Bone marrow (tissue), 2 donors: ENCODE measurements around the gene RHOBTB1.

Source experiments
- DNase-seq, 2 donors: peaks; one replicate each; lab custom pipeline; 2025; lab: John Stamatoyannopoulos, UW

Gene RHOBTB1

DNA sequence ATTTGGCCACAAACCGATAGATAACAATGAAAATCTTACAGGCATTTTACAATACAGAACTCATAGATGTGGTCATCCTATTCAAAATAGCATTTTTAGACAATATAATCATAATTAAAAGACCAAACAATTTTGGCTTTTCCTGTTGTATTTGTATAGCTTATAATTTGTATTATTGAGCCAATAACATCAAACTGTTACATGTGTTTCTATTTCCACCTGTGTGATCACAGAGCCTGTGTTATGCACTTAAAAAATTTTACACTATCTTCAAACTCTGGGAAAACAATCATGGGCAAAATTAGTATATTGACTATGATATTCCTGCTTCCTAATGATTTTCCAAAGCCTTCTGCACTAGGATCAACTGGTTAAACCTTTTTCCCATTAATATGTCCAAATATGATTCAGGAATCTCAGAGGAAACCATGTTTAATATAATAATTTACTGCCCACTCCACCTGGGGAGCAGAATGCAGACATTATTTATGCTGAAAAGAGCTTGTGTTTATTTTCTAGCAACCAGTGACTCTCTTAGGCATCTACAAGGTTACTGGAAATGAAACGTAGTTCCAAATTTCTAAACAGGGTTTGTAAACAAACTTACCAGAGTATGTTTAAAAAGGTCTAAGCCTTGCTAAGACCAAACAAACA, 1.7 kb downstream of the RHOBTB1 start:
- no peak for DNase-seq

DNA sequence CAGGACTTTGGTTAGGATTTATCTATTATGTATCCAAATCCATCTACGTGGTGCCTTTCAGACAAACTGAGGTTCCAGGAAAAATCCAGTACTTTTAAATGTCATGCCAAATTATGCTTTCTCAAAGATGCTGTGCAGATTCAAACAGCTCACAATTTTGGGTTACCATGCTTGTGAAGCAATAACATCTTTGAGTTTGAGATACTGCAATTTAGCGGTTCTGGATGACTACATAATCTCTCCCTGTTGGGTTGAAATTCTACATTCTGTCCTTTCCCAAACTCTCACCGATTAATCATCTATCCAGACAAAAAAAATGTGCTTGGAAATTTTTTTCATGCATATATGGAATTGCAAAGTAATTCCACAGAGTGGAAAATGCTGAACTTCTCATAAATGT, 3.5 kb downstream of the RHOBTB1 start:
- DNase-seq: no peak

DNA sequence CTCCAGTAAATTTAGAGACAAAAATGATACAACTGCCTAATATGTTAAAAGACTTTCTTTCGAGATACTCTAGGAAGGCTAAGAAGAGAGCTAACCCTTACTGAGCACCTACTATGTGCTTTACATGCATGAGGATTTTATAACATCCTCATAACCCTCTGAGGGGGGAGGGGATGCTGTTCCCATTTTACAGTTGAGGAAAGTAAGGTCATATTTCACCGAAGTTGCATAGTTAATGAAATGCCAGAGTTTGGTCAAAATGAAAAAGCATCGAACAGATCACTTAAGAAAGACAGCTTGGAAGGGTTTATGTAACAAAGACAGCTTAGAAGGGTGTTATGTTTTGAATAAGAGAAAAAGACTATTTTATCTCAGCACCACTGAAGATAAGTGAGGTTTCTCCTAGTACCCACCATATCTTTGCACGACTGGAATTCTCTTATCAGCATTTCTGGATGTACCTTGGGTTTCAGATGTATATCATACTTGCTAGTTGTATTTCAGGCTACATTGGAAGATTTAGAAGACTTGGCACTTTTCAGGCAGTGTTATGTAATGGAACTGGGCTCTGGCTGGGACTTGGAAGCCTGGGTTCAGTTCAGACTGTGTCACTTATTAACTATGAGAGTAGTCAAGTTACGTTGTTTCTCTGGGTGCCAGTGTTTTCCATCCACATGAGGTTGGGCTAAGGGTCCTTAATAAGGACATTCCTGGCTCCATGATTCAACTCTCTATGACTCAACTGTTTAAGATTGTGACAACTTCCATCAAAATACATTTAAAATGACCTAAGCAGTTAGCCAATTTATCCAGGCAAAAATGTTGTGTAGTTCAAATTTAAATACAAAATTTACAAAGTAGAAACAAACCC, 6.0 kb downstream of the RHOBTB1 start:
- no peak for DNase-seq

DNA sequence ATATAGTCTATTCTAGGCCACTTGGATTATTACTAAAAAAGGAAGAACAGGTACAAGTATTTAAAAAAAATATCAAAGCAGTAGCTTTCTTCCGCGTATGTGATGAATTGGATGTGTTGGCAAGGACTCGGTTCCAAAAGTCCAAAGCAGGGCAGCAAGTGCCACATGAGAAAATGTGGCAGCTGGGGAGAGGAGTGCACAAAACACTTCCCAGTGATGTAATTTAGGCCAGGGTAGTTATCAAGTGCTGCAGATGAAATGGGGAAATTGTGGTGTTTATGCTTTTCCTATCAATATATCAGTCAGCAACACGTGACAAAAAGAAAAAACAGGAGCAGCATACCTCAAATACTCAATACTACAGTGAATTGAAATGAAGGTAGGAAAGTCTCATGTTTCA, 7.0 kb downstream of the RHOBTB1 start:
- DNase-seq: no peak

DNA sequence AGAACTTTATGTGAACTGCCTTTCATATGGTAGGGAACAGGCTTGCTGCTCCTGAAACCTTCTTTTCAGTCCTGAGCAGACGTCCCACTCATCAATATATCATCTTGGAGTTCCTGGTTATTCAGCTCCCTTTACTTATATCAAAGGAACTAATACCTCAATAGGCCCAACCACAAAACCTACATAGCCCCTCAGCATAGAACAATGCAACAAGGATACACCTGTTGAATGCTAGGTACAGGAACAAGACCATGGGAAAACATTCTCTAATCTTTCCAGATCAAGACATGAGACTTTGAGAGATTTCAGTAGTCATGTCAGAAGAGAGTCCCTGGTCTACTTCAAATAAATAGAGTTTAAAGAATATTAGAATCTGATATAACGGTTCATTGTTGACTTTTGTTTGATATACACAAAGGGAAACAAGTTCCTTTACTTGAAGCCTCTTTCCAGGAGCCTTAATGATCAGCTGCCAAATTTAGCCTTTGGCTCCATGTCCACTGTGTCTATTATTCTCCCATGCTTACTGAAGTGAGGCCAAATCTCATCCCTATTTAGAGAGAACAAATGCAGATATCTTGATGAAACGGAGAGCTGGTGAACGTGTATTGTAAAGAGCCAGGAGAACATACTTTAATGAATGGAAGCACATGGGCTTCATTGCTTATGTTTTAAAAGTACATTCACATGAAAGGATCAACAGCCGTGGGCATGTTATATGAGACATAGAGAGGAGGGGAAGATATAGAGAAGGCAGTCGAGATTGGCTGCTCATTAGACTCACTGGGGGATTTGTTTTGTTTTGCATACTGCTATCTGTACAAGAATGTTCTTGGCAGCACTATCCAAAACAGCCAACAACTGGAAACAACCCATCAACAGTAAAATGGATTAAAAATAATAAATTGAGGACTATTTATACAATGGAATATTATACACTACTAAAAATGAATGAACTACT, 9.5 kb downstream of the RHOBTB1 start:
- no peak for DNase-seq

DNA sequence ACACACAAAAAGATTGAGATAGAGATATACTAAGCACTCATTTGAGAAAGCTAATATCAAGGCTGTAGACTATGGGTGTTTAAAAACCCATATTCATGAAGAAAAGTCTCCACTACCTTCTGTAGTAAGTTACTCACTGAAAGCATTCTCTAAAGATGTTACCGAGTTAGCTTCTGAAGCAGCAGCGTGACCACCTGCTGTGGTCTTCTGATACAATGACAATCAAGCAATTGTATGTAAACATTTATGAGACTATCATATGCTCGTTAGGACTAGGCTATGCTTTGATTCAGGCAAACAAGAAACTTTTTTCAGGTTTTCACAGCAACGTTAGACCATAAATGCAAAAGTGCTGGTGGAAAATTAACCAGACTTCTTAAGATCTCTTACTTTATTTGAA, 11.2 kb downstream of the RHOBTB1 start:
- no peak for DNase-seq

DNA sequence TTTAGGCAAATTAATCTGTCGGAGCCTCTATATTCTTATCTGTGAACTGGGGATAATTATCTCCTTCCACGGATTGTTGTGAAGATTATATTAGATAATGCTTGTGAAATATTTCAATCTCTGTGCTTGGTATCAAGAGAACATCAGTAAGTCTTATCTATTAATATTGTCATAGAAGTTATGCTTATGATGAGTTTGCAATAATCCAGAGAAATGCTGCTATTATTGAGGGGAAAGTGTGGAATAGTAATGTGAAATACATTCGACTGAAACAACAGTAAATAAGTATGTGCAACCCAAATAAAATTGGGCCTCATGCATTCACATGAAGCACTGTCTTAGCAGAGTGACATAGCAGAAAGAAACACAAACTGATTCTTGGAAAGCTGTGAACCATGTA, 13.7 kb downstream of the RHOBTB1 start:
- DNase-seq: no peak

DNA sequence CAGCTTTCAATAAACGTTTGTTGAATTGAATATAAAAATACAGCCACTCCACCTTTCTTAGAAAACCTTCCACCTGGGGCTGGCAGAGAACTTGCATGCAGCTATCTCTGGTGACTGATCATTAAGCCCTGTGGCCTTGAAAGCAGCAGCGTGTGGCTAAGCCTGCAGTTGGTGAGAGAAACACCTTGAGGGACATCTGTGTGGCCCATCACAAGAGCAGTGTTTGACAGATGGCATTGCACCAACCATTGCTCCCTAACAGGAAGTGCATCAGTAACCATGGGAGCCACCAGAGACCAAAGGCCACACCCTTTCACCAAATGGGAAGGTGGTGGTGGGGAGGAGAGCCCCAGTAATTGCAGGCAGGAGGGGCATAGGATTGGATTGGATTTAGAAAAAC, 22.4 kb downstream of the RHOBTB1 start:
- no peak for DNase-seq

DNA sequence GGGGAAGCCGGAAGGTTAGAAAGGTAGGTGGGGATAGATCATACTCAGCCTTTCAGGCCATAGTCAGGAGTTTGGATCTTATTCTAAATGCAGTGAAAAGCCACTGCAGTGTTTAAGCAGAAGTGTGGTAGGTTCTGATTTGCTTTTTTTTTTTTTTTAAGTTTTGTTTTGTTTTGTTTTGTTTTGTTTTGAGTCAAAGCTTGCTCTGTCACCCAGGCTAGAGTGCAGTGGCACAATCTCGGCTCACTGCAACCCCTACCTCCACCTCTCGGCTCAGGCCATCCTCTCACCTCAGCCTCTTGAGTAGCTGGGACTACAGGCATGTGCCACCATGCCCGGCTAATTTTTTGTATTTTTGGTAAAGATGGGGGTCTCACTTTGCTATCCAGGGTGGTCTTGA, 23.5 kb downstream of the RHOBTB1 start:
- DNase-seq: no peak

DNA sequence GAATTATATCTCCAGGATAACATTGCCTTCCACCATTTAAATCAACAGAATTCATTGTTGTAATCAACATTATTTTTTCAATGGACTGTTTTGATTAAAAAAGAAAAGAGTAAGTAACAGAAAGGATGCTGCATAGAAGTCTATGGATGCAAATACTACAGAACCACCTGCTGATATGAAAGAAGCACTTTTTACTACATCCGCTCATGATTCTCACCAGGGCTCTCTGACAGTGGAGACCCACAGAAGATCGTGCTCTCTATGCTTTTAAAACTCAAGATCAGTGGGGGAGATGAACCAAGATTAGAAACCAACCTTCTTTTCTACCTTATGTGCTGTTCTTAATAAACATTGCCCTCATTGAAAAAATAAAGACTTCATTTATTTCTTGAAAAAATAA, 24.4 kb downstream of the RHOBTB1 start:
- DNase-seq: no peak

DNA sequence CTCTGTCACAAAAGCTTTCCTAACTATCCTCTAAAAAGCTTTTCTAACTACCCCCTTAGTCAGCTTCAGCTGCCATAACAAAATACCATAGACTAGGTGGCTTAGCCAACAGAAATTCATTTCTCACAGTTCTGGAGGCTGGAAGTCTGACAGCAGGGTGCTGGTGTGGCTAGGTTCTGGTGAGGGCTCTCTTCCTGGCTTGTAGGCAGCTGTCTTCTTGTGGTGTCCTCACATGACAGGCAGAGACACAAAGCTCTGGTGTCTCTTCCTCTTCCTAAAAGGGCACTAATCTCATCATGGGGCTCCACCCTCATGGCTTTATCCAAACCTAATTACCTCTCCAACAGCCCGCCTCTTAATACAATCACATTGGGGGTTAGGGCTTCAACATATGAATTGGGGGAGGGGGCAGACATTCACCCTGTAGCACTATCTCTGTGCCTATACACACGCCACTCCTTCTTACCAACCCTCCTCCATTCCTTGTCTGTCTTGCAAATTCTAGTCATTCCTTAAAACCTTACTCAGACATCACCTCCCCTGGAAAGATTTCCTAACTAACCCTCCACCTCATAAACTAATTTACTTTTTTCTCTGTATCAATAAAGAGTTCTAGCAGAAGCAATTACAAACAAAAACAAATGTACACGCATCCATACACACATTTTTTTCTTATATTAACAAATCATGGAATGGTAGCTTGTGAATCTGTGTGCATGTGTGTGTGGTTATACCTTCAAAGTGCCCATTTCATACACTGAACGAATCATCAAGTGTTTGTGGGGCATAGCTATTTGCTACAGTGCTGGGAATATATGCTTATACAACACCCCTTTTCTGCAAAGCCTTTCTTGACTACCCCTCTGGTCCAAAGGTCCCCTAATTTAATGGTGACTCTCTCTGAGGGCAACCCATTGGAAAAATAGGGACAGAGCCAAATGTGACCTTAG, 26.4 kb downstream of the RHOBTB1 start:
- no peak for DNase-seq

DNA sequence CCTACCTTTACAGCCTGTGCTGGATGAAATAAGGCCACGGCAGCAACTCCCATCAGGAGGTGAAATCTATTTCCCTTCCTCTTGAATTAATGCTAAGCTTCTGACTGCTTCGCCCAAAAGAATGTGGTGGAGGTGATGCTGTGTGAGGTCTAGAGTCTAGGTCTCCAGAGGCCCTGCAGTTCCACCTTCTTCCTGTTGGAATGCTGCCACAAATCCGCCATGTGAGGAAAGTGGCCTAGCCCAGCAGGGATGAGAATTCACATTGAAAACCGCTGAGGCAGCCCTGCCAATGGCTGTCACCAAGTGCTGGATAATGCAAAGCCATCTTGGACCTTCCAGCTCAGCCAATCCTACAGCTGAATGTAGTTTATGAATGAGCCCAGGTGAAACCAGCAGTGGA, 28.0 kb downstream of the RHOBTB1 start:
- DNase-seq: no peak

DNA sequence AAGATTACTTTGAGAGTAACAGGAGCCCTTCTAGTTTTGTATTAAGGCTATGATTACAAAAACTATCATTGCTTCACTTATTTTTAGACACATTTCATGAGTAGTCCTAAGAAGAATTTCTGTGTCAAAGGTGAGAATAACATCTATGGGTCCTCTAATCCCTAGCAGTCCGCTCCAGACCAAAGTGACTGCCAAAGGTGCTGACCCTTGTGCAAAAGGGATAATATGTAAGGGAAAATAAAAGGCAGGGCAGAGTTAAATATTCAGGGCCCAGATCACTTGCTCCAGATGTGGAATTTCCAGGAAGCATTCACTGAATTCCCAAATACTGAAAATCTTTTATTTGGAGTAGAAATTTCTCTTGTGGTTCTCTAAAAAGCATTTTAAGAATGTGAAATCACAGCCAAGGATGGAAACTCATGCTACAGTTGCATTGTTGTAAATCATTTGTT, 29.3 kb downstream of the RHOBTB1 start:
- DNase-seq: no peak

DNA sequence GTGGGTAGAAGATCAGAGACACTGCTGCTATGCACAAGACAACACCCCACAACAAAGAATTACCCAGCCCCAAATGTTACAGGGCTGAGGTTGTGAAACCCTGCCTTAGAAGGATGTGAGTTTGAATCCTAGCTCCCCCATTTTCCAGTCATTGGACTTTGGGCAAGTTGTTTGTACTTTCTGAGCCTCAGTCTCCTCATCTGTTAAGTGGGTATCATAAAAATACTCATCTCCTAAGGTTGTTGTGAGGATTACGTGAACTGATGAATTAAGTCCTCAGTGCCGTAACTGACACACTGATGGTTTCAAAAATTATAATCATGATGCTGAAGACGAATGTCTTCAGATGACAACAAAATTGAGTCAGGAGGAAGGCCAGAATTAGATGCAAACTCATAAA, 30.3 kb downstream of the RHOBTB1 start:
- no peak for DNase-seq

DNA sequence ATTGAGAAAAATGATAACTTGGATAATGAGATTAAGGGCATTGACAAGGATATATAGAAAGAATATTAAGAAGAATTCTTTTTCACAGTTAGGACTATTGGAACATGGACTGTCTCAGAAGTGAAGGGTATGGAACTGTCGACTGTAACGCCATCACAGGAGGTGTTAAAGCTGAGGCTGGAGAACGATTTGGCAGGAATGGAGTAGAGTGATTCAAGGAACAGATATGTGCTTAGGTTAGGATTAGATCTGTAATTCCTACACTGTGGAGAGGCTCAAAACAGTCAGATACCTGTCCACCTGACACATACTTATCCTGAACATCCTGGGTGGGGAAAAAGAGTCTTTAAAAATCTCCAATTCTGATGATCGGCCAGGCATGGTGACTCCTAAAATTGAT, 30.9 kb downstream of the RHOBTB1 start:
- DNase-seq: no peak

DNA sequence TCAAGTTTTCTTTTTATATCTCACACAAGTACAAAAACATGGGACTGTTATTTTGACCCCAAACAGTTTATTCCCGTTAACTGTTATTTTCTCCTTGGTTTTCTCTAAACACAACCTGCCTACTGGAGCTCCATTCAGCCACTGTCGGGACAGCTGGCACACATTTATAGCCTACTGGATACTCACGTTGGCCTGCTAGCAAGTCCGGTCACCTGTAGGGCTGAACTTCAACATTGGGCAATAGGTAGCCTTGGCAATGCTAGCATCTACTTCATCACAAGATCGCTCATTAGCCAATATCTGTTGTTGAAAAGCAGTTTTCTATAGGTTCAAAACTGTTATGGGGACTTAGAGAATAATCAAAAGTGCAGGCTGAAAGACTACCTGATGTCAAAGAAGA, 32.3 kb downstream of the RHOBTB1 start:
- DNase-seq: no peak

DNA sequence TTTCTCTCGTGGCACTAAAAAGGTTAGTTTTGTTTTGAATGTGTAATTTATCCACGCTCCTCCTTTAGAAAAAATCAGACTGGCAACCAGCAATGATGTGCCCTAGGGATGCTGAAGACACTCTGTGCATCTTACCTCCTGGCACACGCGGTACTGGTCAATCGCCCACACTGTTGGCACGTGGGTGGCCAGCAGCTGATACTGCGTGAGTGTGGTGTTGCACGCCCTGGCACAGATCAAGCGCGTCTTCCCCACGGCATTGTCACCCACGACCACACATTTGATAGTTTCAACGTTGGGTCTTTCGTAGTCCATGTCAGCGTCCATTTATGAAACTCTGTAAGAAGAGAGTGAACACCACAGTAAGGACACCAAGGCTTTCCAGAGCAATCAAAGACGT, 32.8 kb downstream of the RHOBTB1 start:
- no peak for DNase-seq

DNA sequence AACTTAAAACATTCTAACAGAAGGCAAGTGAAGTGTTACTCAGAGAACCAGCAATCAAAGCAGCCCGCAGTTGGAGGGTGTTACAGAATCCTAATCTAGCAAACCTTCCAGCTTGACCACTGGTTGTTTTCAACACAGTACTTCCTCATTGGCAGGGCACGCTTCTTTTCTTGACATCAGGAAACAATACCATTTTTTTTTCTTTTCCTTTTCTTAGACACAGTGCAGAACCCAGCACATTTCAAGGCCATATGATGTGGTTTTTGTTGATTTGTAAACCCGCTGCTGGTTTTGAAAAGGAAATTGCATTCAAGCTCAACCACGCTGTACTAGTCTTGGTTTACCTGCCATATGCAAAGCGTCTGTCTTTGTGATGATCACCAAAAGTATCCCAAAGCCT, 33.4 kb downstream of the RHOBTB1 start:
- DNase-seq: peak in 1 of 2 donors; percentile 3

DNA sequence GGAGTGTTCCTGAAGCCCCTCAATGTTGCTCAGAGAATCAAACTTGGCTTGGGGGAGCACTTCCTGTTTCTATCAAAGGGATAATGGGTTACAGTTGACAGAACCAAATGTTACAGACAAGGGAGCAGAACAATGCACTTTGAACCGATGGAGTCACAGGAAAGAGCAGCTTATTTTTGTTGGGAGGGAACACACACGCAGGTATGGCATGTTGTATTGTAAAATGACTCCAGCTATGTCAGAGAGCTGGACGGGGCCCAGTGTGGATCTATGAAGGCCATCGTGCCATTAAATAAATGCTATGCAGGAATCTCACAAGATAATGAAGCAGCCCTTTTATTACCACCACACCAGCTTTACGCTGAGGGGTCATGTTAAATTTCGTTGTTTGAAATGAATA, 35.1 kb downstream of the RHOBTB1 start:
- DNase-seq: no peak

DNA sequence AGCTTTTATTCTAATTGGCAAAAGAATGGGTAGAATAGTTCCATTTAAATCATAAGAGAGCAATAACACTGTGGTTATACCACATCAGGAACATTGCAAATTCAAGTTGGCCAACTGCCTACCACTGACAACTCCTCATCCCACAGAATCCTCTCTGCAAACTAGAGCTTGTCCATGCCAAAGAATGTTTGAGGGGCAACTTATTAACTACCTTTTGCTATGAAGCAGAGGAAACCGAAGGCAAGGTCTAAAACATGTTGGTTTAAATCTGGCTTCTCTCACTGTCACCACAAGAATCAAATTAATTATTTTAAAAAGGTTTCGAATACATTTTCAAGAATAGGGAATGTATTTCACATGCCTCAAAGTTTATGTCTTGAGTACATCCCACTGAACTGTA, 36.0 kb downstream of the RHOBTB1 start:
- DNase-seq: no peak

DNA sequence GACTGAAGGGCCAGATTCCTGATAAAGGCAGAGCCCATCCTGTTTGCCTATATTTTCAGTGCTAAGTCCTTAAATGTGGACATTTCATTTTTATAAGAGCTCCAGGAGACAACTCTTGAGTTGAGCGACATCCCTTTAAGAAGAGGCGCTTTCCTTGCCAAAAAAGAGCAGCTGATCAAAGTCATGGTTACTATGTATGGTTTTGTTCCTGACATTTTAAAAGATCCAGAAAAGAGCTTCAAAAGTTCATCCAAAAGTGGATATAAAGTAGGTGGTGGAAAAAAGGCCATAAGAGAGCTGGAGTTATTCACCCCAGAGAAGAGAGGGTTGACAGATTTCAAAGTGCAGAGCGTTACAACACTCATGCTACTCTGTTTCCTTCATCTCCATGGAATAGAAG, 36.7 kb downstream of the RHOBTB1 start:
- no peak for DNase-seq
